ENCODE measurements around the gene KXD1.

Gene KXD1

GRCh38 chr19:18603958-18604819 lies 46.5 kb downstream of the KXD1 start:
- DNase-seq, result no peak

- no peak for DNase-seq
These were observed 47.1 kb downstream of the KXD1 start for GRCh38 chr19:18604820-18605159.

- DNase-seq, result no peak
These were observed 47.5 kb downstream of the KXD1 start for GRCh38 chr19:18605196-18605545.

GRCh38 chr19:18605546-18606280 lies 48.0 kb downstream of the KXD1 start:
- no peak for DNase-seq

GRCh38 chr19:18606281-18607225 lies 48.9 kb downstream of the KXD1 start, which contains the start of gene CRLF1:
CRLF1 (minus strand) TSS chr19:18606799; CDS start chr19:18606656, 143 bp downstream.
- peak in 1 of 2 experiments; percentile 18 for DNase-seq

GRCh38 chr19:18607226-18608101 lies 49.8 kb downstream of the KXD1 start:
- DNase-seq, result no peak

GRCh38 chr19:18608102-18608804 lies 50.6 kb downstream of the KXD1 start:
- no peak for DNase-seq

GRCh38 chr19:18608805-18609716 lies 51.4 kb downstream of the KXD1 start:
- DNase-seq, result no peak

GRCh38 chr19:18609717-18610051 lies 52.0 kb downstream of the KXD1 start:
- no peak for DNase-seq

GRCh38 chr19:18610245-18610555 lies 52.5 kb downstream of the KXD1 start:
- no peak for DNase-seq

- DNase-seq, result no peak
These were observed 53.1 kb downstream of the KXD1 start for GRCh38 chr19:18610556-18611326.

- DNase-seq, result no peak
These were observed 53.8 kb downstream of the KXD1 start for GRCh38 chr19:18611327-18612050.

GRCh38 chr19:18612051-18612771 lies 54.5 kb downstream of the KXD1 start:
- DNase-seq, result no peak

GRCh38 chr19:18612772-18613588 lies 55.3 kb downstream of the KXD1 start, which contains the start of gene TMEM59L:
TMEM59L (plus strand) TSS chr19:18612870; CDS start chr19:18612959, 89 bp downstream.
- DNase-seq, result peak in 1 of 2 experiments; percentile 54

GRCh38 chr19:18613589-18614234 lies 56.0 kb downstream of the KXD1 start:
- no peak for DNase-seq

- no peak for DNase-seq
These were observed 58.4 kb downstream of the KXD1 start for GRCh38 chr19:18616023-18616422.

GRCh38 chr19:18617562-18617961 lies 59.9 kb downstream of the KXD1 start:
- DNase-seq, result no peak

Measured in NCI-H446 (cell line).